Measurements from ENCODE around the gene DENND2A. TPM values are rescaled to one million over a fixed set of nuclear protein-coding genes. Genes with fewer than 3 reads are reported as not detected.
"Not testable (repeated sequence)": the region's sequence is repeated elsewhere in the genome, so short reads cannot be mapped to it uniquely, and the experiment has no call there.

Gene DENND2A
- total RNA-seq, 1 experiment from 2014 or later, result 11.9 TPM

DNA sequence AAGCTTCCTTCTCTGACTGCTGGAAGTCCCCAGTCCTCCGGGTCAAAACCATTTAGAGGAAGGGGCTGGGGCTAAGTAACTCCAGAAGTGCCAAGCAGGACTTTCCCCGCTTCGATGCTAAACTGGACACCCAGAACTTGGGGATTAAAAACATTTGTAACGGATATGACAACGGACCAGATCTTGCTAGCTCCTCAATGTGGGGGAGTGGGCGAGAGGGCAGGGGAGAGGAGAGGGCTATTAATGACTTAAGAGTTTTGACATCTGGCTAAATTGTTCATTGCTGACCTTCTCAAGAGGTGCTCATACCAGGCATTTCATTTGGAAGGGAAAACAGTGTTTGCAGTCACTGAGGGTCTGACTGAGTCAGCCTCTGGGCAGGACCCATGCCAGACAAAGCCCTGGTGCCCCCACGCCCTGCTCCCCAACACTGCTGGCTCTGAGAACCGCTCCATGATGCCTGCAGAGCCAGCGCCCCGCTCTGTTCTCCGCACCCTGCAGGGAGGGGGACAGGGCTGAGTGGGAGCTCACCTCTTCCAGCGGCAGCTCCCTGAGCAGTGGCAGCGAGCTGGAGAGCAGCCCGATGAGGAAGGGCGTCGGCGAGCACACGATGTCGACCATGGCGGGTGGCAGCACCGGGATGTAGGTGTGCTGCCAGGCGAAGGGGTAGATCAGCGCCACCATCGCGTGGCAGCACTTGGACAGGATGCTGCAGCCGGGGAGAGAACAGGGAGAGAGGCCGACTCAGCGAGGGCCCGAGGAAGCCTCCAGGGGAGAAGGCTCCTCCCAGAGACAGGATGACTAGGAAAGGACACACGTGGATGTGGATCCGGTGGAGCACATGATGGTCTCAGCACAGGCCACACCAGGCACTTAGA is 113.6 kb downstream of the DENND2A start:
- peak; percentile 44 for DNase-seq
- no peak overlapping the region for H3K4me3 ChIP-seq (ENCODE audit: insufficient read depth, low read depth, low read length)
- H3K36me3 ChIP-seq (replicated peaks; ENCODE audit: control insufficient read depth, insufficient read depth, low read length), result no peaks in the 10 kb centered on the region
- no peaks in the 10 kb centered on the region for H3K27me3 ChIP-seq (ENCODE audit: control insufficient read depth, insufficient read depth, low read length)

DNA sequence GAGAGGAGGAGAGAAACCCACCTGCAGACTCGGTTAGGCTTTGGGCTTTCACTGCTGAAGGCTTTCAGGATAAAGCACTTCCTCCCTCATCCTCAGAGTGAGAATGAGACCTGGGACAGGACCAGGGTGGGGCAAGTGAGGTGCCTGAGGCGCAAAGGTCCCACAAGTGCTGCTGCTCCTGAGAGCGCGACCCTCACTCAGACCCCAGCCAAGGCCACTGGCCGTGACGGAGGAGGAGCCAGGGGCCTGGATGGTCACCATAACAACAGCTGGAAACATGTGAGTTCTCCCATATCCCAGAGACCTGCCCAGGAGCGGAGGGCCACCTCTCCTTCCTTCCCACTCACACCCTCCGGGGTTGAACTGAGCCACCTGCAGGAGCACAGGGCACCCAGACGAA is 114.4 kb downstream of the DENND2A start:
- H3K36me3 ChIP-seq (replicated peaks; ENCODE audit: control insufficient read depth, insufficient read depth, low read length), result no peaks in the 10 kb centered on the region
- H3K4me3 ChIP-seq (ENCODE audit: insufficient read depth, low read depth, low read length), result no peak overlapping the region
- peak; percentile 66 for DNase-seq
- H3K27me3 ChIP-seq (ENCODE audit: control insufficient read depth, insufficient read depth, low read length), result no peaks in the 10 kb centered on the region

- no peak for DNase-seq
- no peaks in the 10 kb centered on the region for H3K27me3 ChIP-seq (ENCODE audit: control insufficient read depth, insufficient read depth, low read length)
- H3K36me3 ChIP-seq (replicated peaks; ENCODE audit: control insufficient read depth, insufficient read depth, low read length), result no peaks in the 10 kb centered on the region
- H3K4me3 ChIP-seq (ENCODE audit: insufficient read depth, low read depth, low read length), result no peak overlapping the region
Measured at GRCh38 chr7:140525743-140526142, 114.9 kb downstream of the DENND2A start.

GRCh38 chr7:140521421-140521820 is 119.2 kb downstream of the DENND2A start:
- Histone ChIP-seq H3K27me3 (ENCODE audit: control insufficient read depth, insufficient read depth, low read length) (no peaks in the 10 kb centered on the region), H3K36me3 (replicated peaks; ENCODE audit: control insufficient read depth, insufficient read depth, low read length) (no peaks in the 10 kb centered on the region), H3K4me3 (ENCODE audit: insufficient read depth, low read depth, low read length) (no peak overlapping the region)
- no peak for DNase-seq

GRCh38 chr7:140519007-140519399 is 121.6 kb downstream of the DENND2A start:
- no peaks in the 10 kb centered on the region for H3K36me3 ChIP-seq (replicated peaks; ENCODE audit: control insufficient read depth, insufficient read depth, low read length)
- peak; percentile 61 for DNase-seq
- no peaks in the 10 kb centered on the region for H3K27me3 ChIP-seq (ENCODE audit: control insufficient read depth, insufficient read depth, low read length)
- no peak overlapping the region for H3K4me3 ChIP-seq (ENCODE audit: insufficient read depth, low read depth, low read length)

DNA sequence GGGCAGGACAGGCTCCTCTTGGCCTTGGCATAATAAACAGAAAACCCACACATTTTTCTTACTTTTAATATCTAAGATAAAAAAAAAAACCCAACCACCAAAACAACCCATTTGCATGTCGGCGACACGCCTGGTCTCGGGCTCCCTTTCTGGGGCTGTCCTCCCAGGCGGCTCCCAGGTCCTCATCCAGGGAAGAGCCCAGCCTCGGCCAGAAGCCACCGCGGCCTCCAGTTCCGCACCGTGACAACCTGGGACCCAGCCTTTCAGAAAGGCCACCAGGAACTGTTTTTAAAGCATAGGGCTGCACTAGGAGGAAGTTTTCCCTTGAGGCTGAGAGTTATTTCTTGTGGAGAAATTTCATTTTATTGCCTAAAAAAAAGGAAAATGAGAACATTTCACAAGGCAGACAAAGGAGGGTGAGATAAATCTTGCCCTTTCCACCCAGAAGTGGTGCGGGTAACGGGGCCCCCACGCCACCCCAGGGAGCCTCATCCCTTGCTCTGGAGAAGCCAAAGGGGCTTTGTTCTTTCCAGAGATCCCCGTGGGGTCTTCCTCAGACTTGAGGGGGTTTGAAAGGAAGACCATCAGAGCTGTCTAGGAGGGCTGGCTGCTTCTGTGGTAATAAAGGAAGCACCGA is 122.1 kb downstream of the DENND2A start:
- no peak overlapping the region for H3K4me3 ChIP-seq (ENCODE audit: insufficient read depth, low read depth, low read length)
- no peaks in the 10 kb centered on the region for H3K36me3 ChIP-seq (replicated peaks; ENCODE audit: control insufficient read depth, insufficient read depth, low read length)
- peak; percentile 75 for DNase-seq
- no peaks in the 10 kb centered on the region for H3K27me3 ChIP-seq (ENCODE audit: control insufficient read depth, insufficient read depth, low read length)

DNA sequence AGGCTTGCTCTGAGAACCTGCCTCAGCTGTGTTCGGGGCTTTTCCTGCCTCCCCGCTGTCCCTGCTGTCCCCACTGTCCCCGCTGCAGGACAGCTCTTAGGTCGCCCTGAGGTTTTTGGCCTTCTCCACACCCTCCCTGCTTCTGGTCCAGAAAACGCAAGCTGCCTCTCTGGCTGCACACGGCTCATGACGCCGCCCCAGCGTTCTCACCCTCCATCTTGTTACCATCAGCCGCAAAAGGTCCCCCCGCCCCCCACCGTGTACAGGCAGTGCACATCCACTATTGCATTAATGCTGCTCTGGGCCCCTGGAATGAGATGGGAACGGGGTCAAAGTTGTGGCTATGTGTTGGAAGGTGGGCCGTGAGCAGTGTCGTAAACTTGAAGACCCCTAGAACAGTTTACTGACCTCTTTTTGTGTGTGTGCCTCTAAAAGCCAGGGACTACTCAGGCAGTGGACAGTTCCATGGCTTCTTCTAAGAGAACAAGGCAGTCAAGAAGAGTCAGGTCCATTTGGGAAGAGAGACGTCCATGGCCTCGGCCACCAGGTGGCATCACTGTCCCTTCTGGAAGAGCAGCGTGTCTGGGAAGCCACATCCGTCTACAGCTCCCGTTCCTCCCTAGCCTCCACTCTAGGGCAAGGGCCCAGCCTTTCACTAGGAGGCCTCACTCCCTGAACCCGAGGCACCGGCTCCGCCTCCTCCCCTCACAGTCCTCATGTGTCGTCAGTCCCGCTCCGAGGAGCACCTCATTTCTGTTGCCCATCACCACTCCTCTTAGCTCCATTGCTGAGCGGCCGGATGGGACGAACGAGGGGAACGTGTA is 122.9 kb downstream of the DENND2A start:
- Histone ChIP-seq H3K4me3 (ENCODE audit: insufficient read depth, low read depth, low read length) (no peak overlapping the region), H3K27me3 (ENCODE audit: control insufficient read depth, insufficient read depth, low read length) (no peaks in the 10 kb centered on the region), H3K36me3 (replicated peaks; ENCODE audit: control insufficient read depth, insufficient read depth, low read length) (no peaks in the 10 kb centered on the region)
- DNase-seq, result peak; percentile 96

DNA sequence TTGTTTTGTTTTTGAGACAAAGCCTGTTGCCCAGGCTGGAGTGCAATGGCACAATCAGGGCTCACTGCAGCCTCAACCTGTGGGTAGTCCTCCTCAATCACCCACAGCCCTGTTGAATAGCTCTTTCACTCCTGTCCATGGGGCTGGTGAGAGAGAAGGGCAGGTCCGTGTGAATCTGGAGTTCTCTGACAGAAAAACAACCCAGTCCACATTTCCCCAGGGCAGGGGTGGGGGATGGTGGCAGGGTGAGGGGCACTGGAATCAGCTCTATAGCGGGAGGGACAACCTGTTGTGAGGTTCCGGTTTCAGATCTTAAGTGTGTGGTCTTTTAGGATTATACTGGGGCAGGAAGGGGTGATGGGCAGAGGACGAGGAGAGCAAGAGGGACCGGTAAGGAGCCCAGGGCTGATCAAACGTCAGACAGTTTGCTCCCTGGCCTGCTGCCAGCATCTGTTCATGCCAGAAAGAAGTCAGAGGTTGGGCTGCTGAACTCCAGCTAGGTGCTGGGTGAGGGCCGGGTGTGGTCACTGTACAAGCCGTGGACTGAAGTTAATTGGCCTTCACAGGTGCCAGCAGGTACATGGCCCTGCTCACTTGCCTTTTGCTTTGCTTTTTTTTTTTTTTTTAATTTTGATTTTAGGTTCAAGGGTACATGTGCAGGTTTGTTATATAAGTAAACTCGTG is 128.2 kb downstream of the DENND2A start:
- no peak for DNase-seq
- Histone ChIP-seq H3K36me3 (replicated peaks; ENCODE audit: control insufficient read depth, insufficient read depth, low read length) (no peaks in the 10 kb centered on the region), H3K4me3 (ENCODE audit: insufficient read depth, low read depth, low read length) (no peak overlapping the region), H3K27me3 (ENCODE audit: control insufficient read depth, insufficient read depth, low read length) (no peaks in the 10 kb centered on the region)

DNA sequence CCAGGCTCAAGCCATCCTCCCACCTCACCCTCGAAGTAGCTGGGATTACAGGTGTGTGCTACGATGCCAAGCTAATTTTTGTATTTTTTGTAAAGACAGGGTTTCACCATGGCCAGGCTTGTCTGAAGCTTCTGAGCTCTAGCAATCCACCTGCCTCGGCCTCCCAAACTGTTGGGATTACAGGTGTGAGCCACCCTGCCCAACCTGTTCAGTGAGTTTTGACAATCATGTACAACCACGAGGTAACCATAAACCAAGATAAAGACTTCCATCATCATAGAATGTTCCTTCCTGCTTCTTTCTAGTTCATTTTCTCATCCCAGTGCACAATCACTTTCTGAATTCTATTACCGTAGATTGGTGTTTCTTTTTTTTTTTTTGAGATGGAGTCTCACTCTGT is 130.8 kb downstream of the DENND2A start:
- Histone ChIP-seq H3K36me3 (replicated peaks; ENCODE audit: control insufficient read depth, insufficient read depth, low read length) (no peaks in the 10 kb centered on the region), H3K4me3 (ENCODE audit: insufficient read depth, low read depth, low read length) (no peak overlapping the region), H3K27me3 (ENCODE audit: control insufficient read depth, insufficient read depth, low read length) (no peaks in the 10 kb centered on the region)
- no peak for DNase-seq

DNA sequence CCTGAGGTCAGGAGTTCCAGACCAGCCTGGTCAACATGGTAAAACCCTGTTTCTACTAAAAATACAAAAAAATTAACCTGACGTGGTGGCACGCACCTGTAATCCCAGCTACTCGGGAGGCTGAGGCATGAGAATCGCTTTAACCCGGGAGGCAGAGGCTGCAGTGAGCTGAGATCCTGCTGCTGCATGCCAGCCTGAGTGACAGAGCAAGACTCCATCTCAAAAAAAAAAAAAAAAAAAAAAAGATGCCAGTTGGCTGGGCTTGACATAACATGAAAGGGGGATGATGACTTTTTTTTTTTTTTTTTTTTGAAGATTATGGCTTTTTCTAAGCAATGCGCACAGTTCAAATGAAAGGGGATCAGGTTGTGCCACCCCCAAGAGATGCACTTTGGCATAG is 133.1 kb downstream of the DENND2A start:
- DNase-seq; H3K4me3 ChIP-seq (ENCODE audit: insufficient read depth, low read depth, low read length); H3K36me3 ChIP-seq (replicated peaks; ENCODE audit: control insufficient read depth, insufficient read depth, low read length); H3K27me3 ChIP-seq (ENCODE audit: control insufficient read depth, insufficient read depth, low read length): not testable (repeated sequence)

DNA sequence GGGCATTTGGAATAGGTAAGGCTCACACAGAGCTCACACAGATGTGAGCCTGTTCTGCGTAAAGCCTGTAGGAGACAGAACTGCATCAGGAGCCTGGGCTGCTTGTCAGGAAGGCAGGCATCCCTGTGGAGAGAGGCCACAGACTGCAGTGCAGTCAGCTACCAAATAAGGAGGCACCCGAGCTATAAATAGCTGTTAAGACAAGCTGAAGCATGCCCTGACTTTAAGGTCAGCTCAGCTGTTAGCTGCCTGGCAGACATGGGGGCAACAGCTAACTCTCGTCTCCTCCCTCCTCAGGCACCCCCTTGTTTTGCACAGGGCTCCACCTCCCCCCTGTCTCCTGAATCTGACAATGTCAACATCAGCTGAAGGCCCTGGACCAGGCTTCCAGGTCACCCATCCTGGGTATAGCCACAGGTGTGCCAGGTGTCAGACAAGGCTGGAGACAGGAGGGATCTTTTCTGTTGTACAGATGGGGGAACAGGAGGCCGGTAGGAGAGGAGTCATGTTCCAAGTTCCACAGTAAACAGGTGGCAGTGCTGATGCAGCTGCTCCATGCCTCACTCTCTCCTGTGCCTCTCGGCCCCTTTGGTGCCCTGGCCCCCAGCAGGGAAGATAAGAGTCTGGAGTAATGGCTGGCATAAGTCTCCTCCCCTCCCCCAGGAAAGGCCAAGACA is 133.7 kb downstream of the DENND2A start:
- H3K4me3 ChIP-seq (ENCODE audit: insufficient read depth, low read depth, low read length), result no peak overlapping the region
- H3K36me3 ChIP-seq (replicated peaks; ENCODE audit: control insufficient read depth, insufficient read depth, low read length), result no peaks in the 10 kb centered on the region
- H3K27me3 ChIP-seq (ENCODE audit: control insufficient read depth, insufficient read depth, low read length), result no peaks in the 10 kb centered on the region
- peak; percentile 73 for DNase-seq

DNA sequence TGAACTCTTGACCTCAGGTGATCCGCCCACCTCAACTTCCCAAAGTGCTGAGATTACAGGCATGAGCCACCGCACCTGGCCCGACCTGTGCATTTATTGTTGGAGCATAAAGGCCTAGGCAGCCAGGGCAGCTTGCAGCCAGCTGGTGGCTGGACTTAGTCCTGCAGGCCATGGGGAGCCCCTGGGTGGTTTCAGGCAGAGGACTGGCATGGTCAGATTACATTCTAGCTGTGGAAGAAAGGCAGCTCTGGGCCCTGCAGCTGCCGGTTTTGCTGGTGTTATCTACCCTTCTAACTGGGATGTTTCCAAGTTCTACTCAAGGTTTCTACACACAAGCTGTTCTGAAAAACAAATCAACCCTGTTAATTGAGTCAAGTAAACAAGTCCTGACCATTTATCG is 138.6 kb downstream of the DENND2A start:
- Histone ChIP-seq H3K4me3 (ENCODE audit: insufficient read depth, low read depth, low read length) (no peak overlapping the region), H3K36me3 (replicated peaks; ENCODE audit: control insufficient read depth, insufficient read depth, low read length) (no peaks in the 10 kb centered on the region), H3K27me3 (ENCODE audit: control insufficient read depth, insufficient read depth, low read length) (no peaks in the 10 kb centered on the region)
- DNase-seq, result peak; percentile 55

DNA sequence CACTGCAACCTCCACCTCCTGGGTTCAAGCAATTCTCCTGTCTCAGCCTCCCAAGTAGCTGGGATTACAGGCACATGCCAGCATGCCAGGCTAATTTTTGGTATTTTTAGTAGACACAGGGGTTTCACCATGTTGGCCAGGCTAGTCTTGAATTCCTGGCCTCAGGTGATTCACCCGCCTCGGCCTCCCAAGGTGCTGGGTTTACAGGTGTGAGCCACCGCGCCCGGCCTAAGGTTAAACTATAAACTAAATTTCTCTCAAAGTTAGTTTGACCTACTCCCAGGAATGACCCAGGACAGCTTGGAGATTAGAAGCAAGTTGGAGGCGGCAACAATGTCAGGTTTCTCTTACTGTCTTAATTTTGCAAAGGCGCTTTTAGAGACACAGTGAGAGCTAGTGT is 142.8 kb downstream of the DENND2A start:
- not testable (repeated sequence) for DNase-seq; H3K4me3 ChIP-seq (ENCODE audit: insufficient read depth, low read depth, low read length); H3K27me3 ChIP-seq (ENCODE audit: control insufficient read depth, insufficient read depth, low read length); H3K36me3 ChIP-seq (replicated peaks; ENCODE audit: control insufficient read depth, insufficient read depth, low read length)

DNA sequence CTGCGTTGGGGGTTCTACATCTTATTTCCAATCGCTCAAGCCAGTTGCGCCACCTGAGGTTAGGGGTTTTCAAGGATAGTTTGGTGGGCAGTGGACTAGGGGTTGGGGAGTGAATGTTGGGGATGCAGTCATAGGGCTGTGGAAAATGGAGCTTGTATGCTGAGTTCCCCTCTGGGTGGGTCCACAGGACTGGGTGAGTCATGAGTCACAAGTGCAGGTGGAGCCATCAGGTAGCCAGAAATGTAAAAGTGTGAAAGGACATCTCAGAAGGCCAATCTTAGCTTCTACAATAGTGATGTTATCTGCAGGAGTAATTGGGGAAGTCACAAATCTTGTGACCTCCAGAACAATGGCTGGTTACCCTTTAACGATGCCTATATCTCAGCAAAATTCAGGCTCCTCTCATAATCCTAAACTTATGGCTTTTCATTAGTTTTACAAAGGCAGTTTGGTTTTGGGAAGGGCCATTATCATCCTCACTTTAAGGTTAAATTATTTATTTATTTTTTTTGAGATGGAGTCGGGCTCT is 143.3 kb downstream of the DENND2A start:
- no peaks in the 10 kb centered on the region for H3K36me3 ChIP-seq (replicated peaks; ENCODE audit: control insufficient read depth, insufficient read depth, low read length)
- no peak for DNase-seq
- H3K4me3 ChIP-seq (ENCODE audit: insufficient read depth, low read depth, low read length), result no peak overlapping the region
- no peaks in the 10 kb centered on the region for H3K27me3 ChIP-seq (ENCODE audit: control insufficient read depth, insufficient read depth, low read length)

Measured in H7 (cell line).